ENCODE data around the gene NHSL1.

The NHSL1 gene

DNA sequence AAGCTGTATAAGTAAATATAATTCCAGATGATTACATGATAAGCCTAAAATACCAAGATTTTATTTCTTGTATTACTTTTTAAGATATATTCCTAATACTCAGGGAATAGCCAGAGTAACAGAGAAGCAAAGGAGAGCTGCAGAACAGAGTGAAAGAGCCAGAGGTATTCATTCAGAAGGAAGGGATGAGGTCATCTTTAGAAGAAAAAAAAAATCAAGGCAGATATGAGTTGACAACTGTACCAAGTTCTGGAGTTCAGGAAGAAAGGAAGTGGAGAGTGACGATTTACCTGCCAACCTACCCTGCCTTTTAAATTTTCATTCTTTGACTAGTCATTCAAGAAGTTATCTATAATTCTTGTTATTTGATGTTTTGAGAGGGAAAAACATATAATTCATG is 28.8 kb upstream of the NHSL1 start:
- no peak for TF ChIP-seq EZH2phosphoT487 (conservative IDR thresholded peaks at IDR 0.05; ENCODE audit: low read length)
- TF ChIP-seq, protein P1, sequence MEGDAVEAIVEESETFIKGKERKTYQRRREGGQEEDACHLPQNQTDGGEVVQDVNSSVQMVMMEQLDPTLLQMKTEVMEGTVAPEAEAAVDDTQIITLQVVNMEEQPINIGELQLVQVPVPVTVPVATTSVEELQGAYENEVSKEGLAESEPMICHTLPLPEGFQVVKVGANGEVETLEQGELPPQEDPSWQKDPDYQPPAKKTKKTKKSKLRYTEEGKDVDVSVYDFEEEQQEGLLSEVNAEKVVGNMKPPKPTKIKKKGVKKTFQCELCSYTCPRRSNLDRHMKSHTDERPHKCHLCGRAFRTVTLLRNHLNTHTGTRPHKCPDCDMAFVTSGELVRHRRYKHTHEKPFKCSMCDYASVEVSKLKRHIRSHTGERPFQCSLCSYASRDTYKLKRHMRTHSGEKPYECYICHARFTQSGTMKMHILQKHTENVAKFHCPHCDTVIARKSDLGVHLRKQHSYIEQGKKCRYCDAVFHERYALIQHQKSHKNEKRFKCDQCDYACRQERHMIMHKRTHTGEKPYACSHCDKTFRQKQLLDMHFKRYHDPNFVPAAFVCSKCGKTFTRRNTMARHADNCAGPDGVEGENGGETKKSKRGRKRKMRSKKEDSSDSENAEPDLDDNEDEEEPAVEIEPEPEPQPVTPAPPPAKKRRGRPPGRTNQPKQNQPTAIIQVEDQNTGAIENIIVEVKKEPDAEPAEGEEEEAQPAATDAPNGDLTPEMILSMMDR (IDR thresholded peaks at IDR 0.05; ENCODE audit: insufficient read depth, low read length, poor library complexity, severe bottlenecking), result no peak
- no peak overlapping the region for H3K27ac ChIP-seq (ENCODE audit: low read depth, low read length)

DNA sequence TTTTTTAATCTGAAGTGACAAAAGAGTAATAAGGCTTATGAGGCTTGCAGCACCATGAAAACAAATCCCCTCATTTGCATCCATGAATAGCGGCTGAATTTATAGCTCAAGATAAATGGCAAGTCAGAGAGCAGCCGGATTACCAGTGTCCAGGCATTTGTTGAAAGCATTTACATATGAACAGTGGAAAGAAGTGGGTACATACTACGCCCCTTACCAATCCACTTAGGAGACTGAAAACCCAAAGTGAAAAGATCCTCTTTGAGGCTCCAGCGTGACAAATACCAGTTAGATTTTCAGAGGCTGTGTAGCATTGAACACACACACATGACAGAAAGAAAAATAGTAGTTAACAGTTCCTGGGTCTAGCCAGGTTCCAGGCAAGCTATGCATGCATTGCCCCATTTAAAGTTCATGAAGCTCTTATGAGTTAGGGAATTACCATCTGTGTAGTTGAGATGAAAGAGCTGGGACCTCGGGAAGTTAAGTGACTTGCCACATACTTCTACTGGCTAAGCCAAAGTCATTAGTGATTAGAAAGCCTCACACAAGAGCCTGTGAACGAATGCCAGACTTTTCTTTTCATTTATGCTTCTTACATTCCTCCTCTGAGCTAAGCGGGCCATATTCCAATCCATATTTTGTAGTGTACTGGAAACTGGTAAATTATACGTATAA is 28.3 kb upstream of the NHSL1 start:
- Histone ChIP-seq H3K9me2 (replicated peaks; ENCODE audit: insufficient read depth, low read length) (no peaks in the 10 kb centered on the region), H4K20me1 (ENCODE audit: low read depth, low read length) (no peaks in the 10 kb centered on the region), H3K4me2 (ENCODE audit: low read depth, low read length, poor library complexity, severe bottlenecking) (no peak overlapping the region), H3K27me3 (ENCODE audit: low read length) (no peaks in the 10 kb centered on the region), H2AFZ (ENCODE audit: low read depth, low read length, severe bottlenecking) (no peak overlapping the region), H3F3A (ENCODE audit: insufficient read depth) (no peaks in the 10 kb centered on the region), H3K27ac (ENCODE audit: low read depth, low read length) (no peak overlapping the region), H3K79me2 (ENCODE audit: insufficient read depth, low read length) (no peaks in the 10 kb centered on the region), H3K9ac (ENCODE audit: low read length) (no peak overlapping the region), H3K36me3 (ENCODE audit: low read length) (no peaks in the 10 kb centered on the region), H3K4me3 (ENCODE audit: insufficient read depth, low read length, poor library complexity, severe bottlenecking) (no peak overlapping the region), H3K9me3 (ENCODE audit: insufficient read depth, low read length) (no peaks in the 10 kb centered on the region)
- TF ChIP-seq, protein P1 (IDR thresholded peaks at IDR 0.05; ENCODE audit: insufficient read depth, low read length, poor library complexity, severe bottlenecking), result no peak
- TF ChIP-seq EZH2phosphoT487 (conservative IDR thresholded peaks at IDR 0.05; ENCODE audit: low read length), result no peak

More for the DNA sequence above, 28.8 kb upstream of the NHSL1 start:
- Histone ChIP-seq H3K4me2 (ENCODE audit: low read depth, low read length, poor library complexity, severe bottlenecking) (no peak overlapping the region), H4K20me1 (ENCODE audit: low read depth, low read length) (no peaks in the 10 kb centered on the region), H3K4me3 (ENCODE audit: insufficient read depth, low read length, poor library complexity, severe bottlenecking) (no peak overlapping the region), H3K27me3 (ENCODE audit: low read length) (no peaks in the 10 kb centered on the region), H3K9me2 (replicated peaks; ENCODE audit: insufficient read depth, low read length) (no peaks in the 10 kb centered on the region), H2AFZ (ENCODE audit: low read depth, low read length, severe bottlenecking) (no peak overlapping the region), H3K79me2 (ENCODE audit: insufficient read depth, low read length) (no peaks in the 10 kb centered on the region), H3F3A (ENCODE audit: insufficient read depth) (no peaks in the 10 kb centered on the region), H3K9ac (ENCODE audit: low read length) (no peak overlapping the region), H3K36me3 (ENCODE audit: low read length) (no peaks in the 10 kb centered on the region), H3K9me3 (ENCODE audit: insufficient read depth, low read length) (no peaks in the 10 kb centered on the region)

DNA sequence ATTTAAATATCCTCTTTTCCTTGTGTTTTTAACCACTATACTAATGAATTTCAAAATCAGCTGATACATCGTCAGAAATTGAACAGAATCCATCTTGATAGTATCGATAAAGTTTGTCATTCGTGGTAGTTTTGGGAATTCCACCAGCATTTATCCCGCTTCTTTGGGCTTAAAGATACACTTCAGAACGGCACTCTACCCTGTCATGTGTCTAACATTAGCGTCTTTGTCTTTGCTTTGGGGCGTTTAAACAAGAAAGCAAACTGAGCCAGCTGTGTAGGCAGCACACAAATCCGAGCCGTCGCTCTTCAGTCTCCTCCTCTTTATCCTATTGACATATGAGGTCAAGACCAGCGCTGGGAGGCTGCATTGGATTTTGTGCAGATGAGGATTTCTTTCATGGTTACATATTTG is 27.5 kb upstream of the NHSL1 start:
- no peaks in the 10 kb centered on the region for H3K9me3 ChIP-seq (ENCODE audit: insufficient read depth, low read length)
- no peaks in the 10 kb centered on the region for H3K27me3 ChIP-seq (ENCODE audit: low read length)
- H3K79me2 ChIP-seq (ENCODE audit: insufficient read depth, low read length), result no peaks in the 10 kb centered on the region
- TF ChIP-seq, protein P1 (IDR thresholded peaks at IDR 0.05; ENCODE audit: insufficient read depth, low read length, poor library complexity, severe bottlenecking), result no peak
- no peak for TF ChIP-seq EZH2phosphoT487 (conservative IDR thresholded peaks at IDR 0.05; ENCODE audit: low read length)
- H3K9me2 ChIP-seq (replicated peaks; ENCODE audit: insufficient read depth, low read length), result no peaks in the 10 kb centered on the region
- H3K4me3 ChIP-seq (ENCODE audit: insufficient read depth, low read length, poor library complexity, severe bottlenecking), result no peak overlapping the region
- no peaks in the 10 kb centered on the region for H4K20me1 ChIP-seq (ENCODE audit: low read depth, low read length)
- no peak overlapping the region for H2AFZ ChIP-seq (ENCODE audit: low read depth, low read length, severe bottlenecking)
- H3K9ac ChIP-seq (ENCODE audit: low read length), result no peak overlapping the region
- no peak overlapping the region for H3K4me2 ChIP-seq (ENCODE audit: low read depth, low read length, poor library complexity, severe bottlenecking)
- no peaks in the 10 kb centered on the region for H3F3A ChIP-seq (ENCODE audit: insufficient read depth)
- no peaks in the 10 kb centered on the region for H3K36me3 ChIP-seq (ENCODE audit: low read length)
- no peak overlapping the region for H3K27ac ChIP-seq (ENCODE audit: low read depth, low read length)
